Globus pallidus (tissue), 1 donor: ENCODE data around the gene HSPB7.
A peak's percentile ranks its signal among the peaks of the same experiment; 100 is the strongest.
"Not testable (repeated sequence)": the region's sequence is repeated elsewhere in the genome, so short reads cannot be mapped to it uniquely, and the experiment has no call there.

ENCODE experiments used
- DNase-seq: peaks from one replicate; pipeline ENCODE4 v3.0.0-alpha.2; 2015; ENCODE audit warnings: low spot score

Gene HSPB7

DNA sequence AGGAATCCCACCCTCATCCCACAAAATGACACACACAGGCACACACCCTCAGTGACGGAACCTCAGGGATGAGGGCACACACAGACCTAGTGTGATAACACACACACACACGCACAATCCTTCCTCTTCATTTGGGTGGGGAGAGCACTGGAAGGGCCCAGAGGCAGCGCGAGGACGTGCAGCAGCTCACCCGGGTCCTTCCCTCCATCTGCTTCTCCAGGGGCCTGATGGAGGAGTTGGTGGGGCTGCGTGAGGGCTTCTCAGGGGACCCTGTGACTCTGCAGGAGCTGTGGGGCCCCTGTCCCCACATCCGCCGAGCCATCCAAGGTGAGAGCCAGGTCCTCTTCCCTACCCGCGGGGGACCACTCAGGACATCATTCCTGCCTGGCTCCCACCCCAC lies 4.5 kb upstream of the HSPB7 start:
- no peak for DNase-seq

DNA sequence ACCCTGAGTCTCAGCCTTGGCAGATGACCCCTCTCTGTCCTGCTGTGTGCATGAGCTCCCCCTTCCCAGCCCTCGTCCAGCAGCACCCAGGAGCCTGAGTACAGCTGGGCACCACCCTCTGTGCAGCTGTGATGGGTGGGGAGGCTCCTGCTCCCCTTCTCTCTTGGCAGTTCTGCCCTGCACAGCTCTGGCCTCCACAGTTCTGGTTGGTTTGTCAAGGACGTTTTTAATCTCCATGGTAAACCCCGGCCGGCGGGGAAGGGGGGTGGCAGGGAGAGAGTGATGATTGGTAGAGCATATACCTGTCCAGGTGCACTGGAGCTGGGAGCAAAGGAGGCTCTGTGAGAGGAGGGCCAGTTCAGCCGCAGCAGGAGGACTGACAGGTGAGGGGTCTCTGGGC lies 3.8 kb upstream of the HSPB7 start, which contains the start of gene CLCNKA:
CLCNKA (plus strand) TSS at position 356 of the 400 bp plus-strand sequence. CDS start 584 bp downstream, outside the sequence.
- no peak for DNase-seq

DNA sequence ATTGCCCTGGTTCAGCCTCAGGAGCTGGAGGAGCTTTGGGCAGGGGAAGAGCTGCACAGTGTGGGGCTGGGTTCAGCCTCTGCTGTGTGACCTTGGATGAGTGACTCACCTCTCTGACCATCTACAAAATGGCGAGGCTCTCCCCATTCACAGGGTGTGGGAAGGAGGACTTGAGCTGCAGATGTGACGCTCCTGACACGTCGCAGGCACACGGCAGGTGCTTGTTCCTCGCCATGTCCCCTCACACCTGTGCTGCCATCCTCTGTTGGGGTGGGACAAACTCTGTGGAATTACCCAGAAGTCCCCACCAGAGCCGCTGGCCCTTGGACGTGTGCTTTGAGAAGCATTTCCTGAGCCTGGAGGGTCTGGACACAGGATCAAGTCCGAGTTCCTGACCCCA lies 3.0 kb upstream of the HSPB7 start:
- DNase-seq = not testable (repeated sequence)

DNA sequence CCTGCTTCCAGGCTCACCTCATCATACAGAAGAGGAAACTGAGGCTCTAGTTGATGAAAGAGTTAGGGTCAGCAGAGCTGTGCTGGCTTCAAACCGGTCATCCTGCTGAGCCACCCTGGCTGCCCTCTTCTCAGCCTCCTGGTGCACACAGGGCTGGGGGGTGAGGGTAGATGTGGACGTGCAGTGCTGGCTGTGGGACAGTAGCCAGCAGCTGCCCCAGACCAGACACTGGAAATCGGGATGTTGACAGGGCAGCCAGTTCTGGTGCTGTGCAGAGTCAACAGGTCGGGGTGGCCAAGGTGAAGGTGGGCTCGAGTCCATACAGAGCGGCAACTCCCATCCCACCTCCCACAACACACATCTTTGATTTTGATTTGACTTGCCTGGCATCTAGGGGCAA lies 2.5 kb upstream of the HSPB7 start:
- no peak for DNase-seq

DNA sequence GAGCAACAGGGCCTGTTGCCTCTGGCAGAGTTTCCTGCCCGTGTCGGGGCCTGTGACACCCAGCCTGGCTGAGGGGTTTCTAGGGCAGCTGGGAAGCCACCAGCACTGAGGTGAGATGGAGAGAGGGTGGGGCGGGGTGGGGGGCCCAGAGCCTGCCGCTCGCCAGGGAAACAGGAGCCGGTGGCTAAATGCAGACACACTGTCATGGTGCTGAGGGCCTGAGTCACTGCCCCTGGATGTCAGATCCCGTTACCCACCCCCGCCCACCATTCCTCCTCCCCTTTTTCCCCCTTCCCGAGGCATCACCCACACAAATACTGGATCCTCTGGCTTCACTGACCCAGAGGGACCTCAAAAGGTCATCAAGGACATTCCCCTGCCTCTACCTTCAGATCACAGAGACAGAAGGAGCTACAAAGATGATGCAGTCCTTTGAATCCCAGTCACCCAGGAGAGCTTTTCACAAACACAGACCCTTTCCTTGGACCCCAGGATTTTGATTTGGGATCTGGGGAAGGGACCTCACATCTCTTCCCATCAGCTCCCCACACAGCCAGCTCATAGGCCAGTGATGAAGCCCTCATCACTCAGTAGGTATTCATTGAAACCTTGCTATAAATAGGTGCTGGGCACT lies 1.9 kb upstream of the HSPB7 start:
- DNase-seq = no peak

DNA sequence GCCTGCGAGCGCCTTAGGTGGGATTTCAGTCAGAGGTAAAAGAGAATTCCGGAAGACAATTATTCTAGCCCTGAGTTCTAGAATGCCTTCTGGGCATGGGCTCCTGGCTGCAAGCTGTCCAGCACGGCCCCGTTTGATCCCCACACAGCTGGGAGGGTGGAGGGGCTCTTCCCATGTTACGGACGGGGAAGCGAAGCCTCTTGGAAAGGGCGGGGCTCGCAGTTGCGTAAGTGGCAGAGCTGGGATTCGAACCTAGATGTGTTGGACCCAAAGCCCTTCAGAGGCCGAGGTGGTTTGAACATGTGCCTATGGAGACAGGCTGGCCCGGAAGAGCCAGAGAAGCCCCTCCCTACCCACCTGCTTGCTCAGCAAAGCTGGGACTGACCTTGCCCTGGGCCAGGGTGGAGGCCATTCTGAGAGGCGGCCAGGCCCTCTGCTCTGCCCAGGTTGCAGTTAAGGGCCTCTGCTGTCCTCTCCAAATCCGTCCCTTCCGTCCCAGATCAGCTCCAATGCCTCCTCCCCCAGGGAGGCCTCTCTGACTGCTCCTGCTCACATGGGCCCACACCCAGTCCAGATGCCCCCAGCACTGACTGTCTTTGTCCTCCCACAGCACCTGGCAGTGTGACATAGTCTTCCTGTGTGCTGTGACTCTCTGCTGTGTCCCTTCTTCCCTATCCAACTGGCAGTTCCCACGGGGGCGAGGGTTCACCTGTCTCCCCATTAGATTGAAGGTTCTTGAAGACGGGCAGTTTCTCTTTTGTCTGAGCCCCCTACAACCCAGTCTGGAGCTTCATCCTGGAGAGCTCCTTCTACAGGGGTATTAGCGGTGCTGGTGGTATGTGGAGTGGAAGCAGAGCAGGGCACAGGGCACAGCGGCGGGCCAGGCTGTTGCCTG lies 1.2 kb upstream of the HSPB7 start:
- no peak for DNase-seq

DNA sequence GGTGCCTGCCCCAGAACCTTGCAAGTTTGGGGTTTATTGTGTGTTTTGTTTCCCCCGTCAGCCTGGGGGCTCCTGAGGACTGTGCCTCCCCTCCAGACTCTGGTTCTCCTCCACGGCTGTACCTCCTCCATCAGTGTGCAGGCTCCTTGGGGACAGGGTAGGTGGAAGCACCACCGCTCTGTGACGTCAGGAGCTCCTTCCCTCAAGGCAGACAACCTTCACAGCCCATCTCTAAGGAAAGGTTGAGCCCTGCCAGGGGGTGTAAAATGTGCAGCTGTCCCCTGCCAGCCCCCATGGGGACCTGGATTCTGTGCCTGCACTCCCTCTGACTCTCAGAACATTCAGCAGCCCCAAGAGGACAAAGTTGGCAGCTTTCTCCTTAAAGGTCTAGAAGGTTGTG lies 465 bp upstream of the HSPB7 start:
- no peak for DNase-seq

DNA sequence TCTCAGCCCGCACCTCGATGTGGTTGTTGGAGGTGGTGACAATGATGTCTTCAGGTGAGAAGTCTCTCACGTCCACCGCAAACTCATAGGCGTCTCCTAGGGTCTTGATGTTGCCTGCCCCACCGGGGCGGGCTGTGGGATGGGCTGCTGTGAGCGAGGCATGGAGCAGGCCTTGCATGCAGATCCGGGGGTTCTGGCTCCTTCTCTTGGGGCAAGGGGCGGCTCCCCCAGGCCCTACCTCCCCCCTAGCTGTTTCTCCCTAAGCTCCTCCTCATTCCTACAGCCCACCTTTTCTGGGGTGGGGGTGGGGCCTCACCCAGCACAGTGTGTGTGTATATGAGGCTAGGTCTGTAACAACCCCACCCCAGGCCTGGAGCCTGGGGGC lies 775 bp downstream of the HSPB7 start:
- no peak for DNase-seq

DNA sequence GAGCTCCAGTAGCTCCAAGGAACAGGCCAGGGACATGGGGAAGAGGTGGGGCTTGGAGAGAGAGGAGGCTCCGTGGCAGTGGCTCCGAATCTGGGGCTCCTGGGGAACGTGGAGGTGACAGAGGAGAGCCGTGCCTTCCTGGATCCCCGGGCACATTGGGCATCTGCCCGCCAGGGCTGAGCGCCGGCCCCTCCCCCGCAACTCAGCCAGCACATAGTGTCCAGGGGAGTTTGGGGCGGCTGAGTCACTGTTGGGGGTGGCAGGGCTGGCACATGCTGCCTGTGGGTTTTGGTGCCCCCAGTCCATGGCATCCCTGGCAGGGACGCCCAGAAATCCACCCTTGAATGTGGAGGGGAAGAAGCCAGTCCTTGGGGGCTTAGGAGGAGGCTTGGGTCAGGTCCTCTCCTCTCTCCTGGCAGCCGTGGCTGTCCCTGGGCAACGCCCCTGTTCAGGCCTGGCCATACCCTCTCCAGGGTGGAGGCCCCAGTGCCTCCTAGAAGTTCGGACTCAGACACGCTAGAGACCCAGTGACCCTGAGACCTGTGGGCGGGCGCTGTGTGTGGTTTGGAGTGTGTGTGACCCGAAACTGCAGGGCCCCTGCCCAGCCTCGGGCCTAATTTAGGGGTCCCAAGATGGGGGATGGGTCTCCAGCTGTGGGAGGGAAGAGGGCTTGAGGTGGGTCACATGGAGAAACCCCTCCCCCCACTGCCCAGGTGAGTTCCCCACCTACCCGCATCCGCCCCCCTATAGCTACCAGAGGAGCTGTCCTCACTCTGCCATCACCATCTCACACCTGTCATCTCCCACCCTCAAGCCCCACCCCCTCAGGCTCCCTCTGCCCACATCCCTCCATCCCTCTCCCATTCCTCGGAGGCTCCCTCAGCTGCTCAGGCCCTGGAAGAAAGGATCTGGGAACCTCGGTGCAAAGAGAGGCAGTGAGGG lies 1.6 kb downstream of the HSPB7 start:
- DNase-seq = no peak

DNA sequence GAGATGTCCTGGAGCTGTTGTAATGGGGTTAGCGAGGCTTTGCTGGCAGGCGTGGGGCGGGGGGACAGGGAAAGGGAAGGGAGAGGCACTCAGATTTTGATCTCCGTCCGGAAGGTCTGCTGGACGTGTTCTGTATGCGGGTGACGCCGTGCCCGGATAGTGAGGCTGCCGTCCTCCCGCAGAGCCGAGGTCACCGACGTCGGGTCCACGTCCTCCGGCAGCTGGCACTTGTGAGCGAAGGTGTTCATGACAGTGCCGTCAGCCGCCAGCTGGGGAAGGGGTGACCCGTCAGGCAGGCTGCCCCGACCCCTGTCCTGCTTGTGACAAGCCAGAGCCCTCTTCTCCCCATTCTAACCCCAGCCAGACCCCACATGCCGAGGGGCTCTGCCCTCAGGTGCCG lies 2.4 kb downstream of the HSPB7 start:
- DNase-seq = no peak

DNA sequence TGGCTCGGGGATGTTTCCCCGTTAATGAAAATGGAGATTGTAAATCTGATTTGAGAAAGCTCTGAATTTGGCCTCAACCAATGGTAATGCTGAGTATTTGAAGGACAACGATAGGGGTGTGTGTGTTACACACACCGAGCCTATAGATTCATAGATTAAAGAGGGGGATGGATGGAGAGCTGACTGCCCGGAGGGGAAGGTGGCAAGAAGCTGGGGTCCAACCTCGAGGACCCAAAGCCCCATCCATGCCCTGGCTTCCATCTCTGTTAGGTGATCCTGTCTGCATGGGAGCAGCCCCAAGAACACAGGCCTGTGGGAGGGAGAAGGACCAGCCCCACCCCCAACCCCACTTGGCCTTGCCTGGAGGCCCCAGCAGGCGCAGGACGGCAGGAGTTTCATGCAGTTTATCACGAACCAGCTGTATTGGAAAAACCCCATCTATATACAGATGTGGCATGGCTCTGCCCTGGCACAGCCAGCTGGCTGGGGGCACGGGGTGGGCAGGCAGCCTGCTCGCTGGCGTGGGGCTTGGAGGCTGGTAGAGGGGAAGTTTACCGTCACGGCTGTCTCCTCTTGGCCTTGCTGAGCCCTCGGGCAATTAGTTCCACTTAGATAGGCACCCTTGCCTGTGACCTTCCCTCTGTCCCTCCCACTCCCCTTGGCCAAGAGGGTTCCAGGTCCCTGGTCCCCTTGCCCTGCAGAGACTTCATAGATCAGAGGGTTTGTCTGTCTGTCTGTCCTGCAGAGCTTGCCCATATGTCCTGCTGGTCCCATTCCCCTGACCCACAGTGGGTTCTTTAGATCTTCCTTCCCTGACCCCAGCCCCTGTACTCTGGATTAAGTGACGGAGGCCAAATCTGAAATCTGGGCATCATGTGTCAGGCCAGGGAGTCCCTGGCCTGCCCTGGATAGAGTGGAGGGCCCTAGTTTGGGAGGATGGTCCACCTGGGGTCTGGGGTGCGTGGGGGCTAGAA lies 3.0 kb downstream of the HSPB7 start:
- DNase-seq = no peak

DNA sequence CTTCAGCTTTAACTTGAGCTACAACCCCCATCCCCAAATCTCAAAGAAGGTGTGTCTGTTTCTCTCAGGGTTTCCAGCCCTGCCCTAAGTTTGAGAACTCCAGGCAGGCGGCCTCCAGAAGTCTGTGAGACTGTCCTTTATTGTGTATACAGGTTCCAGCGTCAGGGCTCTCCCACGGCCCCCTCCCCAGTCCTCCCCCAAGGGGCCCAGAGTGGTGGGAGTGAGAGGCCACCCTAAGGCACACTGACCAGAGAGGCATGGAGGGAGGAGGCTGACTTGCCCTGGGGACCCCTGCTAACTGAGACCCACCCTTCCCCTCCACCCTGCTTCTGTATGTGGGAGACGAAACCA lies 4.0 kb downstream of the HSPB7 start:
- no peak for DNase-seq

DNA sequence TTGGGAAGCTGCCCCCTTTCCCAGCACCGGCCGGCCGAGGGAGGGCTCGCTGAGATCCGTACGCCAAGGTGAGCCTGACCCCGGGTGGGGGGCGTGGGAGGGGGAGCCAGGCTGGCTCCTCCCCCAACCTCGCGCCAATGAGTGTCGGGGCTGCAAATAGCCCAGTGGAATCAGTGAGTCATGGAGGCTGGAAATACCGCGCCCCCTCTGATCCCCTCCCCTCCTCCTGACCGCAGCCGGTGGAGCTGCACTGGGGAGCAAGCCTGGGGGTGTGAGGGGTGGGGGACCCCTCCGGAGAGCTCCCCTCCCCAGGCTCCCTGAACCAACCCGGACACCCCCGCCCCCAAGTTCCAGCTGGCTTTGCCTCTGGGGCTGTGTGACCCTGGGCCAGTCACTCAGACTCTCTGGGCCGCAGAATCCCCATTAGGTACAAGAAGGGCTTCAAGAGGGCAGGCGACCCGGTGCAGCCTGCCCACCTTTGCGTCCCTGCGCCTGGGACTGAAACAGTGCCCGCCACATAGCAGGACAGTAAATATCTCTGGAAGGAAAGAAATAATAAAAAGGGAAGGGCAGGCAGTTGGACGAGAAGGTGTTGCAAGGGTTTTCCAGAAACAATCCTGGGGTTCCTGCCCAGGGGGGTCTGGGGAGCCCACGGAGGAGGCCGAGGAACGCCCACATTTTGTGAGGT lies 4.5 kb downstream of the HSPB7 start:
- no peak for DNase-seq

DNA sequence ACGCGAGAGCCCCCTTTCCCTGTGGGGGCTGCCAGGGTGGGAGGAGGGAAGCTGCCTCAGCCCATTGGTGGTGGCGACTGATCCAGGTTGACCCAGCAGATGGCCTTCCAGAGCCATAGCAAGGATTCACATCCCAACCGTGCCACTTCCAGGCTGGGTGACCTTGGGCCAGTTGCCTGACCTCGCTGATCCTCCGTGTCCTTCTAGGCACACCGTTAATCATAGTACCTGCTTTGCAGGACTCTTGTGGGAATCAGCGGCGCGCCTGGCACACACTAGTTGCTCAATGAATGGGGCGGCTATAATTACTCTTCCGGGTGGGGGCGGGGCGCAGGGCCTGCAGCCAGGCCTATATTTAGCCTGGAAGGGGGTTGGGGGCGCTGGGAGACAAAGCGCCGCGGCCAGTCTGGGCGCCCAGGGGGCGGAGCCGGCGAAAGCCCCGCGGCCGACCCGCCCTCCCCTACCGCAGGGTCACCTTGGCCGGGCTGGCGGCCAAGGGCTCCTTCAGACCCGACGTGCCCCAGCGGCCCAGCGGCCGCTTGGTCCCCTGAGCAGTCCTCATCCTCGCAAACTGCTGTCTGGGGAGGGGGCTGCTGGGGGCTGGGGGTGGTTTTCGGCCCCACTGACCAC lies 5.1 kb downstream of the HSPB7 start:
- no peak for DNase-seq

DNA sequence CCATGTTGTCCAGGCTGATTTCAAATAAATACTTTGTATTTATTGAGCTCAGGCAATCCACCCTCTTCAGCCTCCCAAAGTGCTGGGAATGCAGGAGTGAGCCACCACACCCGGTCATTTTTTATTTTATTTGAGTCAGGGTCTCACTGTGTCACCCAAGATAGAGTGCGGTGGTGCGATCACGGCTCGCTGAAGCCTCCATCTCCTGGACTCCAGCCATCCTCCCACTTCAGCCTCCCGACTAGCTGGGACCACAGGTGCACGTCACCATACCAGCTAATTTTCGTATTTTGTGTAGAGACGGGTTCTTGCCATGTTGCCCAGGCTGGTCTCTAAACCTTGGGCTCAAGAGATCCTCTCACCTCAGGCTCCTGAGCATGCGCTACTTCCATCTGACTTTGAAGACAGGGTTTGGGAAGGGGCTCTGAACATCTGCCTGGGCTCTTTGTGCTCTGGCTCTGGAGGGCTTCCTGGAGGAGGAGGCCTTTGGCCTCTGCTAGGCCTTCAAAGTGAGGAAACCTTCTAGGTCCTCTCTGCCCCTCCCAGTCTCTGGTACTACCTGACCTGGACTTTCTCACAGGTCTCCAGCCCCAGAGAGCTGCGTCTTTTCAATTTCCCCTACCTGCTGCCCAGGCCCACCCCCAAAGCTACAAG lies 5.8 kb downstream of the HSPB7 start:
- no peak for DNase-seq

DNA sequence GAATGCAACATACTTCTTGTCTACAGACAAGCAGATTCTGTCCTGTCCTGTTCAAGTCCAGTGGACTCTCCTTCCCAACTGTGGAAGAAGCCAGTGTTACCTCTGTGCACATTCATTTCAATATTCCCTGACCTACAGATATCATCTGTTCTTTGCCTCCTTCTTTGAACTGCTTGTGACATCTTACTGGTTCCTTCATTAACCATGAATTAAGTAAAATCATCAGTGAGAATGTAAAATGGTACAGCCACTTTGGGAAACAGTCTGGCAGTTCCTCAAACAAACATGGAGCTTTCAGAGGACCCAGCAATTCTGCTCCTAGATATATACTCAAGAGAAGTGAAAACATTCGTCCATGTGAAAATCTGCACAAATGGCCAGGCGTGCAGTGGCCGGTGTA lies 7.0 kb downstream of the HSPB7 start:
- no peak for DNase-seq

DNA sequence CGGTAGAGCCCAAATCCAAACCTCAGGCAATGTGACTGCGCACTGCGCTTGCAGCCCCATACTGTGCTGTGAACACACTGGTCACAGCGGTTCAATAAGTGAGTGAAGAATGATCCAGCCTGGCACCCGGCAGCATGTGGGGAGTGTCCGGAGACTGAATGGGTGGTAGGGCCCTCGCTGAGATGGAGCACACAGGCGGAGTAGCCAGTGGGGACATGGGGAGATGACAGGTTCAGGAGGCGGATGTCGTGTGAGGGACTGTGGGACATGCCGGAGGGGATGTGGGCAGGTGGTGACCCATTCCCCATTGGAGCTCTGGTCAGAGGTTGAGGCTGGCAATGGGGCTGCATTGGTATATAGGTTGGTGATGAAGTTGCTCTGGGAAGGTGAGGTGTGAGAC lies 8.2 kb downstream of the HSPB7 start:
- no peak for DNase-seq

DNA sequence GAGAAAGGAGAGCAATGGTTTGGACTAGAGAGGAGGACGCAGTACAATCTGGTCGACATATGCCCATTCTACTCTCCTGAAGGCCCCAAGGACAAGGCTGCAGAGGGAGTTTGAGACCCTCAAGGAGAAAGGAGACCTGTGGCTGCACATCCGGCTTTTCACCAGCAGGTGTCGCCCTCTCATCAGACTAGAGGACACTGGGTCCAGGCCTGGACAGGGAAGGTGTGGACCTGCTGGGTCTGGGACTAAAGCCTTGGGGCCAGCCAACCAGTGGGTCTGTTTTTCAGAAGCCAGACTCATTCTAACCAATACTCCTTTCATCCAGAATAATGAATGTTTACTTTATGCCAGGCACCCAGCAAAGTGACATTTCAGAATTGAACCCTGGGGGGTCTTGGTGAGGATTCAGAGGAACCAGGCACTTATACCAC lies 8.8 kb downstream of the HSPB7 start:
- DNase-seq = peak; percentile 56

DNA sequence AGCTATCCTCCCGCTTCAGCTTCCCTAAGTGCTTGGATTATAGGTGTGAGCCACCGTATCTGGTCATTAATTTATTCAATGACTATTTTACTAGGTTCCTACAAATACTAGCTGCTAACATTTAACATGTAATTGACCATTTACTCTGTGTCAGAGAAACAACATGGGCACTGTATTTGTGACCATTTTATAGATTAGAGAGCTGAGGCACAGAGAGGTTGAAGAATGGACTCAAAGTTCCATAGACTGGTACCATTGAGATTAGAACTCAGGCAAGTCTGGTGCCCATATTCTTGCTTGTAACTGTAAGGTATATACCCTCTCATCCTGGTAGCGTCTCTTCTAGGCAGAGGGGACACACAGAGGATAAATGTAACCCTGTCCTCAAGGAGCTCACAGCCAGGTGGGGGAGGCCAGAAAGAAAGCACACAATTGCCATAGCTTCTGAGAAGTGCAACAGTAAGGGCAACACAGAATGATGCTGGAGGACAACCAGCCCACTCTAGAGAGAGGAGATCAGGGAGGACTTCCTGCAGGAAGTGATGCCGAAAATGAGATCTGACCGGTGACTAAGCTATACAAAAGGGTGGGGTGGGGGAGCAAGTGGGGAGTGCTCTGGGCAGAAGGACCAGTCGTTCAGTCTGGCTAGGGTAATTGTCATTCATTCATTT lies 10.0 kb downstream of the HSPB7 start:
- no peak for DNase-seq
